ENCODE measurements around the gene GALNTL6.

GALNTL6 gene

DNA sequence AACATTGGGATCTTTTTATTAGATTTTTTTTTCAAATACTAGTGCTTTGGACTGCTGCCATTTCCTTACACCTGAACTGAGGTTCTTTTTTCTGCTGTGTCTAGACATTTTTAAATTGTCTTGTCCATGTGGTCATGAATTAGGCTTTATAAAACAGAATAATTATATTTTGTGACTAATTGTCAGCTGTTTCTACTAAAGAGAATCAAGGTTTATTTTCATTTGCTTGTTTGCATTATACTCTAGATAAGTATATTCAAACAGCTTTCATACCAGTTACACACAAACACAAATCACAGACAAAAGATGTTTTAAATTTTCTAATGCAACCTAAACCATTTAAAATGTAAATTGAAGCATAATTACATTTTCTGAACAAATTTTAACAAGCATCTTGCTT is 194.7 kb downstream of the GALNTL6 start:
- DNase-seq (ENCODE audit: low read depth): no peak

DNA sequence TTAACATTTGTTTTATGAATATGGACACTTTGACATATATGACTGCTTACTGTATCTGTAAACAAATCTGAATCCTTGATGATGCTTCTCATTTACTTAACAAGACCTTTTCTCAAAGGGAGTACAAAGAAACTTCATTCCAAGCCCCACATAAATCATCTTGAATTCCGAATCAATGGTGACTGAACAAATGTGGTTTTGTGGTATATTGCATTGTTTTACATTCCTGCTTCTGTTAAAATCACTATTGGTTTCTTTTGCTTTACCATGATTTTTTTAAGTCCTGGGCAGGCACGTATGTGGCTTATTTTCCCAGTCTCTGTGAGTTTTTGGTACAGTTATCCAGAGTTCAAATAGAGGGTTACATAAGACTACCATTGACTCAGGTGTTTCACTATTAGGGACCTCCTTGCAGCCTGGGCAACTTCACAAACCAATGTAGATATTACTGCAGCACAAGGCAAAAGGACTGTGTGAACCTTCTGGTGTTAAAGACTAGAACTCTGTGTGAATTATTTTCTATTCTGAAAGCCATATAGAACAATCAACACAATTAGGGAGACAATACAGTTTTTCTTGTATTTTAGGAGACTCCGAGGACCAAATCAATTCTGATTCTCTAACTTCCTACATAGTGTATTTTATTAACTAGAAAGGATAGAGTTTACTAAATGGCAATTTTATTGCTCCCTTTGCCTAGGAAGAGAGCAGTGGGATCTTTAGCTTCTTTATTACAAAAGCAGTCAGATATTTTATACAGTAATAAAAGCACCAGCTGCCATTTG is 196.4 kb downstream of the GALNTL6 start:
- peak; percentile 28 for DNase-seq (ENCODE audit: low read depth)

DNA sequence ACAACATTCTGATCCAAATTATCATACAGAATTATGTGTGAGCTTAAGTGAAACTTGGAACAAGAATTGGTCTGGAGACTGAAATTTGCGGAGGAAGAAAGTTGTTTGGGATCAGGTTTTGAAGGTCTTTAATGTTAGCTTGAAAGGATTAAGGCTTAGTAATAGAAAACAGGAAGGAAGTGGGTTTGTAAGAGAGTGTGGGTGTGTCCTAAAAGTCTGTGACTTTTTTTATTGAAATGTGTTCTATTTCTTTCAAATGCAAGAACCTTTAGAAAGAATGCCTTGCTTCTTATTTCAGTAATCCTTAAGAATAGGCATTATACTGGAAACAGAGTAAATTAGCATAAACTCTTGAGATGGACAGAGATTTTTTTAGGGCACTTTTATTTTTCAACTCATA is 198.0 kb downstream of the GALNTL6 start:
- peak; percentile 6 for DNase-seq (ENCODE audit: low read depth)

DNA sequence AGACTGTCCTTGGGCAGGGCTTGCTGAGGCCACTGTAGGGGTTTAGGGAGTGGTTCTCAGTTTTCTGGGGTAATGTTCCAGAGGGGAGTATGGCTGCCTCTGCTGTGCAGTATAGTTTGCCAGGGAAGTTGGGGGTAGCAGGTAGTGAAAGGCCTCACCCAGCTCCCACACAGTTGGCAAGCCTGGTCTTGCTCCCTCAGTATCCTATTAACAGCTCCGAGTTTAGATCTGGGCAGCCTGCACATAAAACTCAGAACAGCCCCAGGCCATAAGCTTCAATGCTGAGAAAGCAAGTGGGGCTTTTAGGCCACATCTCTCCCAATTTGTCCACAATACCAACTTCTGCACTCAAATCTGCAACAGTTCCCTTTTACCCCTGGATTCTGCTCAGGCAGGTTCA is 205.2 kb downstream of the GALNTL6 start:
- no peak for DNase-seq (ENCODE audit: low read depth)

DNA sequence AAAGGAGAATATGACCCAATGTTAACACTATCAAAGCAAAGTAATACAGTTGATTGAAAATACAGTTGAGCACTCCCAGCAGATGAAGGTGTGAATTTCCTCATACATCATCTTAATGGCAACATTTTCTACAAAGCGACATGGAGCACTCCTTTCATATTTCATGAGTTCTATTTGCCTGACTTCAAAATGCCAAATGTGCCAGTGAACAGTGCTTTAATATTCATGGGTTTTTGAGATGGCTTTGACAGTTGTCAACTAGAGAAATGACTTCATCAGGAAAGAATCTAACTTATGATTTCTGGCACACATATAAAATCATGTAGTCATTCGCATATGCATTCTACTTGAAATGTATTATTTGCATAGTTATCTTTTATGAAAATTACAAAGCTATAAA is 222.4 kb downstream of the GALNTL6 start:
- no peak for DNase-seq (ENCODE audit: low read depth)

DNA sequence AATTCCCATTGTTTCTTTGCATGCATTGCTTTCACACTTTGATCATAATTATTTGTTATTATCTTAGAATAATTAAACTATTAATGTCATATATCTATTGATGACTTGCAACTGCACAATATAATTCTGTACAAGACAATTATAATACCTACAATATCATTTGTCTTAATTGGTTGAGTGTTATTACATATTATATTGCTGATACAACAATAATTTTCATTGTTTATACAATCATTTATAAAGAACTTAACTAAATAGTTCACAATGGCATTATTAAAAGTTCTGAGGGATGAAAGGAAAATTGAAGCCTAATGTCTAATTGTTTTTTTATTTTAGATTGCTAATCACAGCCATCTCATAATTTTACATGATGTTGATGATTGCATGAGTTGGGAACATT is 227.6 kb downstream of the GALNTL6 start:
- DNase-seq (ENCODE audit: low read depth): no peak

DNA sequence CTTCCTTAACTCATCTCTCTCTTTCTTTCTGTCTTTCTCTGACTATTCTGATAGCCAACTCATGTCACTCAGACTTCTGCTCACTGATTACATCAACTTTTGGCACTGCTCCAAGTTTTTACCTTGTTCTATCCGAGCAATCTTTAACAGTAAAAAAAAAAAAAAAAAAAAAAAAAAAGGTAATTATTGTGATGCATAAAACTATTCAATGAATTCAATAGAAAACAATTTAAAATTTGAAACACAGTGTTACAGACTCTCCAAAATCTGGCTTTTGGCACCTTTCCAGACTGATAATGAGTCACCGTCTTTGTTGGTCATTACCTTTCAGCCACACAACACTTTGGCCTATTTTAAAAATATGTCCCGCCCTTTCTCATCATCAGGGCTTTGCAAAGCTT is 229.5 kb downstream of the GALNTL6 start:
- peak; percentile 19 for DNase-seq (ENCODE audit: low read depth)

DNA sequence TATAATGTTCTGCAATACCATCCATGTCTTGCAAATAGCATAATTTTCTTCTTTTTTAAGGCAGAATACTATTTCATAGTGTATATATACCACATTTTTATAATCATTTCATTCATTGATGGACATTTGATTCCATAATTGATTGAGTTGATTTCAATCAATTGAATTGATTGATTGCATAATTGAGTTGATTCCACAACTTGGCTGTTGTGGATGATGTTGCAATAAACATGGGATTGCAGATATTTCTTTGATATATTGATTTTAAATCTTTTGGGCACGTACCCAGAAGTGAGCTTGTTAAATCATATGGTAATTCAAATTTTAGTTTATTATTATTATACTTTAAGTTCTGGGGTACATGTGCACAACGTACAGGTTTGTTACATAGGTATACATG is 232.8 kb downstream of the GALNTL6 start:
- no peak for DNase-seq (ENCODE audit: low read depth)

DNA sequence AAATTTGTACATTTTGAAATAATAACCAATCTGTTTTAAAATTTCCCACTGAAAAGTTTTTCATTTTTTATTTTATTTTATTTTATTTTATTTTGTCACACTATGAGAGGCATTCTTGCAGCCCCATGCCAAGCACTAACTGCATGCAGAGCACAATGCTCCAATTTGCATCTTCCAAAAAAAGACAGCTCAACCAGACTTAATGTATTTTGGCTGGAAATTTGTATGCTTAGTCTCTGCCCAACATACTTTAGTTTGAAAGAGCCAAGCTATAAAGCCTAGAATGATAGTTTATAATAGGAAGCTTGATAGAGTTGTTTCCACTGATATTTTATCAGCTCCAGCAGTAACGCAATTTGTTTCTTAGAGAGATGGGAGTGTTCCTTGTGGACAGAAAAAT is 235.5 kb downstream of the GALNTL6 start:
- no peak for DNase-seq (ENCODE audit: low read depth)

DNA sequence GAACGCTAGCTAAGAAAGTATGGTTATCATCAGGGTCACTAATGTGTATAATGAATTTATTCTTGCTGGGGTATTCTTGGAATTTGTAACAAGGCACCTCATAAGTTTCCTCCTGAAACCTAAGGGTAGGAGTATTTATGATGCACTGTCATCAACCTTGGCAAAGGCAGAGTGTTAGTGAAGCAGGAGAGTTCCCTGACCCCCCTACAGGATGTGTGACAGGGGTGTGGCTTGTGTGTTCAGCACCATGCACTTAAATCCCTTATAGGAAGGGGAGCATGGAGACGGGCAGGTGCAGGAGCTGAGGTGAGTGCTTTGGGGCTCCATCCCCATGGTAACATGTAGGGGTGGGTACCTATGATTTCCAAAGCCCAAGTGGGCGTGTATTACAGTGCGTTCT is 237.7 kb downstream of the GALNTL6 start:
- no peak for DNase-seq (ENCODE audit: low read depth)

DNA sequence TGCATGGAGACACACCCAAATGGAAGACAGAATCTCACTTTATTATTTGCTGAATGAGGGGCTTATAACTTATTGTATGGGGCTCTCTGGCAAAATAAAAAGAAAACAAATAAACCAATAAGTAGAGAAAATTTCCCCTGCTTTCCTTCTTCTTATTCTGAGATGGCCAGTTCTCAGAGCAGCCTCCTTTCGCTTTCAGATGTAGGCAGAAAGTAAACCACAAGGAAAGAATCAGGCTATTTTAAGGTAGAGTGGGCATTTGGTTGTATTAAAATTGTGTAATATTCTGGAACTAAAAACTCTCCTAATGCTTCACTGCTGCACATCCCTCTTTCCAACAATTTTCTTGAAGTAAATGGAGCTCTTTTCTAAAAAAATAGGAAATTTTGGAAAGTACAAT is 241.8 kb downstream of the GALNTL6 start:
- no peak for DNase-seq (ENCODE audit: low read depth)

DNA sequence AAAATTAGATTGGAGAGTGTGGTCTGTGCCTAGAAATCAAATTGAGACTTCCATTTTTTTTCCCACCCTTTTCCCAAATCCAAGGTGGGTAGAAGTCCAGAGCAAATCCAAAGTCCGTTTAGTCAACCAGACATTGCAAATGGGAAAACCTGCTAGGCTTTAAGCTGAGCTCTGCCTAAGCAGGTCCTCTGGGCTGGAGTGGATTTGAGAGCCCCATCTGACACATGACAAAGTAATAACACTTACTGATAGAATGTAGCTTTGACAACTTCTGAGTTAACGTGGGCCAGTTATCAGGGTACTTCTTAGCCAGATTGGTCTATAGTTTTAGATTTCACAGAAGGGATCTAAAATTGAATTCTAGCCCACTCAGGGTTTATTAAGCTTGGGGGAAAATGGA is 242.3 kb downstream of the GALNTL6 start:
- DNase-seq (ENCODE audit: low read depth): no peak

DNA sequence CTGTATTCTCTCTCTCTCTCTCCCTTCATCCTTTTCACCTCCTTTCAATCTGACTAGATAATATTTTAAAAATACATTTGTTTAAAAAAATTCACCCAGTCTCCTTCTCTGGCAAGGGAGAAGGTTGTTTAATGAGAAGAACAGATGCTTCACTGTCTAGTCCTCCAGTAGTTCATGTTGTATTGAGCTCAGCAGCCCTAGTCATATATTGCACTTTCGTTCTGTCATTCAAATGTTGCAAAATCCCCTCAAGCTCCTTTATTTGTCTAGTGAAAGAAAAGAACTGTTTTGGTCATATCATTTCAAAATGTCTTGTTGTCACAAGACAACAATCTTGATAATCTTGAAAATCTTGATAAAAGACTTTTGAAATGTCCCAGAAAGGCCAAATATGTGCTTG is 248.0 kb downstream of the GALNTL6 start:
- DNase-seq (ENCODE audit: low read depth): no peak

DNA sequence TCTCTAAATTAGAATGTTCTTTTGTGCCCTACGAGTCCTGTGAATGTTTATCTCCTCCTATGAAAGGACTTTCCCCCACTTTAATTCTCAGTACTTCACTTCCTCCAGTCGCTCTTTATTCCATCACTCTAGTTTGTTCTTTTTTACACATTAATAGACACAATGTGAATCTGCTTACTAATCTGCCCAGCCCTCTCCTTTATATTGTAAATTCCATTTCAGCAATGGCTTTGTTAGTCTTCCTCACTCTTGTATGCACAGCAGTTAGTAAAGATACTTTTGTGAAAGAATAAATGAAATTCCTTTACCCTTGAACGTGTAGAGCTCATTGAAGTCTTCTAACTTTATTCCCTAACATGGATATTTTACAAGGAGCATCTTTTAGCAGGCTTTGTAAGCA is 255.3 kb downstream of the GALNTL6 start:
- DNase-seq (ENCODE audit: low read depth): no peak

DNA sequence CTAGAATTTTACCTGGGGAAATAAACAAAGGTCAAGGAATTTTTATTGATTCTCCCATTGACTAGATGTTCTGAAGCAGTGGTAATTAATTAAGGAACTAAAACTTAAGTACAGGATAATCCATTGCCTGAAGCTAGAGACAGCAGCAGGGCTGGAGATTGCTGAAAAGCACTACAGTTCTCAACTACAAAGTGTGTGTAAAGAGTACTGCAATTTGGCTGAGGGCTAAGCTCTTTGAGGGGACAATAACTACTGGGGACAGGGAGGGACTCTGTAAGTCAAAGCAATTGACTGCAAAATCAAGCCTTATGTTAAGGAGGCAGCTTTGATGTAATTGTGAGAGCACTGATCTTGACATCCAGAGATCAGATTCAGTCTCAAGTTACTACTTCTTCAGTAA is 260.4 kb downstream of the GALNTL6 start:
- DNase-seq (ENCODE audit: low read depth): no peak

DNA sequence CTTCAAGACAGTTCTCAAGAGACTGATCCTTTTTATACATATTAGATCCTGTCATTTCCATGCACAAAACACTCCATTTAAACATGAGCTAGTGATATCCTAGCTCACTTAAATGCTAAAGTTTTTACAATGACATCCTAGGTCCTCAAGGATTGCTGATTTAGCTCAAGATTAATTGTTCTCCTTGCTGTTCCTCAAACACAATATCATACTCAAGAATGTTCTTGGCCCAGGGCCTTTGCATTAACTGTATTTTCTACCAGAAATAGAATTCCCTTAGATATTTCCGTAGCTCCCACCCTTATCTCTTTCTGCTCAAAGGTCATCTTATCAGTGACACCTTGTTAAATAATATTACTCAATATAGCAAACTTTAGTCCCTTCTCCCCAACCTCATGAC is 270.1 kb downstream of the GALNTL6 start:
- DNase-seq (ENCODE audit: low read depth): no peak

DNA sequence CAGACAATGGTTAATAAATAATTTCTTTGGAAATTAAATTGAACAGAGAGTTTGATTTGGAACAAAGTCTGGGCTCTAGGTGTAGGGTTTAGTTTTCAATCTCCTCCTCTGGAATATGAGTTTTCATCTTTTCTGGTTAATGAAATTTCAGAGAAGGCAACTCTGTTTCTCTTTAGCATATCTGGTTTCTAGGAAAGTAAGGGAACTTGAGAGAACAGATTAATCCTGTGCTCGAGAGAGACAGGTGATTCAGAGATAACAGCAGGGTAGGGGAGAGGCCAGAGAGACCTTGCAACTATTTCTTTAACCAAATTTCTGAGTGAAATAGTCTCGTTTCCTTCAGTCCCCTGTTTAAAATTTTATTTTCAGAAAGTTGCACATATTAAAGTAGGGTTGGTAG is 275.4 kb downstream of the GALNTL6 start:
- no peak for DNase-seq (ENCODE audit: low read depth)

DNA sequence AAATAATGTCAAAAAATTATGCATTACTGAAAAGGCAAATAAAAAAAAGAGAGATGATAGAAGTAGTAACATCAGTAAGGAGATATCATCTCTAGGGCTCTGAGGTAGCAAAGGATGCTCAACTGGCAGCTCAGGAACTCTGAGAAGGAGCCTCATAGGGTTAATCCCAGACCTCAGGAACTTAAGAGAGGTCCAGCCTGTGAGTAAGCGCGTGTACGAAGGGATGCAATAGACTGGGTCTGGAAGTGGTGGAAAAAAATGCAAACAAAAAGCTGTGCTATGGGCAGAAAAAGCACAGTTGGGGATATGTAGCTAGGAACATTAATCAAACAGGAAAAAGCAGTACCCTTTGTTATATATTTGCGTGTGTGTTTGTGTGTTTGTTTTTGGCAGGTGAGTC is 282.0 kb downstream of the GALNTL6 start:
- no peak for DNase-seq (ENCODE audit: low read depth)

DNA sequence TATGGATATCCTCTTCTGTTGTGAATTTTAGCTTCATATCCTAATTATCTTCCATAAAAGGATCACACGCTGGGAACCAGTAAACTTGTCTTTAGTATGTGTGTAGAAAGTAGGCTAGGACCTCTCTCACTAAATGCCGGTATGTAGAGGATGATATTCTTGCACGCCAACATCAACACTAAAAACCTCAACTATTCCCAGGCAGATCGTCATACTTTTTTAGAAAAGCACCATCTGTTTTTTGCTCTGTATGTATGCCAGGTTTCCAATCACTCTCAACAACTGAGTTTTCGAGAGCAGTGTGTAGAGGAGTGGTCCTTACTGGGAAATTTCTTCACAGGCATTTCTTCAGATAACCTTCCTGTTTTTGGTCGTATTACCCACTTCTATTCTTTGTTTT is 283.6 kb downstream of the GALNTL6 start:
- no peak for DNase-seq (ENCODE audit: low read depth)

DNA sequence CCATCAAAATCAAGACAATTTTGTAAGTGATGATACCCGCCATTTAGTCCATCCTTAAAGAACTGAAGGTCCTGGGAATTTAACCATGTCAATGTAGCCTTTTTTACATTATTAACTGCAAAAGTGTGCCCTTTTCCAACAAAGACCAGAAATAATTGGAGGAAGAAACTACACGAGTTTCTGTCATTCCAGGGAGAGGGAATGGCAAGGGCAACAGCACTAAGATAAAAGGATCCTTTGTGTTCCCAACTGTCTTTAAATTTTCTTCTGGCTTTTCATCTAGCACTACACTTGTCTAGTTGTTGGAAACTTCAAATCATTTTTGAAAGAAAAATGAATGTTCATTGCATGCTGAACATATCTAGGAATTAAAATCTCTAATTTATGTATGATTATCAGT is 286.2 kb downstream of the GALNTL6 start:
- no peak for DNase-seq (ENCODE audit: low read depth)

DNA sequence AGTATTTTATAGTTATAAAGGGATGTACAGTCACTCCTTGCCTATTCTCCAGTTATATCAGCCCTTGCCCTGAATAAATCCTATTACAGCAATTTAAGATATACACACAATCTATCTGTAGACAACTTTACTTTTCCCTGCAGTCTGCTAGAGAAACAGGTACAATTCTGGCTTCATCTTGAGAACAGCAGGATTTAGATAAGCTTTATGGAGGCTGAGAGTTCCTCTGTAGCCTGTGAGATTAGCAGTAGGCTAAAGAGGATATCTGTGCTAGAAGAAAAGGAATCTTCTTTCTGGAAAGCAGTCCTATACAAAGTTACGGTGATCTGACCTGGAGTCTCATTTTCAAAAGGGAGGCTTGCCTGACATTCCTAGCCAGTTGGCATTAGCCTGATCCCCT is 290.3 kb downstream of the GALNTL6 start:
- DNase-seq (ENCODE audit: low read depth): no peak

DNA sequence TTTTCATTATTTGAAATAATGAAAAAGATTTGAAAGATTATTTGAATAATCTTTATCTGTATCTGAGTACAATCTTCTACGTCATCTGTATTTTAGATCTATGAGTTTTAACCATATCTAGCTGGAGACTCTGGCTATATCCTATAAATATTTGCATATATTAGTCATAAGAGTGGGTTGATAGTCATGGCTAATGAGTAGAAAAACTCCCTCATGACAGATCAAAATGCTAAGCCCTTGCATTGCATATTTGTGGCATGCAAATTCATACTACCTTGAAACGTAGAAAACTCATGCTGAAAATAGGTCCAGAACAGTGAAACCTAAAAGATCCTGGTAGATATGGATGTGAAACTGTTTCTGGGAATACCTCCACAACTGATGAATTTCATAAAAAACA is 291.3 kb downstream of the GALNTL6 start:
- DNase-seq (ENCODE audit: low read depth): peak; percentile 72

DNA sequence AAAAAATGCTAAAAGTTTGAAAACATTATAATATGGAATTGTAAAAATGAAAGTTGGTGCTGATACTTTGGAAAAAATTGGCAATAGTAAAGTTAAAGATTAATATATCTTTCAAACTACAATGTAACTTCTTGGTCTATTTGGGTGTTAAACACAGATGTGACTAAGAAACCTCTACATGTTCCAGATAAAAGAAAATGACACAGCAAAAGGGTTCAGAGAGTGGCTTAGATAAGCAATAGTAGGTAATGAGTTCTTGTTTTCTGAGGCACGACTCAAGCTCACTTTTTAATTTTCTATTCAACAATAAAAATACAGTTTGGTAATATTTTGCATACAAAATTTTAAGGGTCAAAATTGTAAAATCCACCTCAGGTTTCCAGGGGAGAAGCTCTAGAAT is 292.7 kb downstream of the GALNTL6 start:
- no peak for DNase-seq (ENCODE audit: low read depth)

DNA sequence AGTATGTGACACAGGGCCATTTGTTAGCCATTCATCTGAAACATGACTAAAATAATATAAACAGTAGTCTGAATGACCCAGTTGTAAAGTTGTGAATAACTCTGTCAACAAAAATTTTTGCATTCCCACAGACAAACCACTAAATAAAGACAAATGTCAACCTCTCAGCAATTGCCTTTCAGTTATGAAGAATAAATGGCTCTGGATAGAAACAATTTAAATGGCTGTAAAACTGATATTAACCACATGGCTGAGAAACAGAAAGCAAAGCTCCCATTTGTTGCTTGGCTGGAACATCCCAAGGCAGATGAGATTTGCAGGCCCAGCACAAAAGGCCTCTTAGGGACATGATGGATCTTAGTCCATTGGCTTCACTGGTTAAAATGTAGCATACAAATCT is 296.3 kb downstream of the GALNTL6 start:
- DNase-seq (ENCODE audit: low read depth): no peak

Measured in ELR (cell line).